Daoy (cell line): ENCODE measurements around the gene TMEM119. TPM values are rescaled to one million over a fixed set of nuclear protein-coding genes. Genes with fewer than 3 reads are reported as not detected.
A peak's percentile ranks its signal among the peaks of the same experiment; 100 is the strongest.
"Not testable (repeated sequence)": the region's sequence is repeated elsewhere in the genome, so short reads cannot be mapped to it uniquely, and the experiment has no call there.

Source experiments
- DNase-seq: peaks from one replicate; pipeline ENCODE4 v3.0.0-alpha.2; 2015; ENCODE audit warnings: low read depth
- total RNA-seq: library from RNA; depleted of rRNA; stranded (reverse); fragments of >200 nt; shearing (Covaris generic); gene quantifications from 2 replicates; pipeline ENCODE4 v1.2.3, GENCODE V29; 2014

The TMEM119 gene
- total RNA-seq, 1 experiment from 2014 or later = 1.1 TPM

DNA sequence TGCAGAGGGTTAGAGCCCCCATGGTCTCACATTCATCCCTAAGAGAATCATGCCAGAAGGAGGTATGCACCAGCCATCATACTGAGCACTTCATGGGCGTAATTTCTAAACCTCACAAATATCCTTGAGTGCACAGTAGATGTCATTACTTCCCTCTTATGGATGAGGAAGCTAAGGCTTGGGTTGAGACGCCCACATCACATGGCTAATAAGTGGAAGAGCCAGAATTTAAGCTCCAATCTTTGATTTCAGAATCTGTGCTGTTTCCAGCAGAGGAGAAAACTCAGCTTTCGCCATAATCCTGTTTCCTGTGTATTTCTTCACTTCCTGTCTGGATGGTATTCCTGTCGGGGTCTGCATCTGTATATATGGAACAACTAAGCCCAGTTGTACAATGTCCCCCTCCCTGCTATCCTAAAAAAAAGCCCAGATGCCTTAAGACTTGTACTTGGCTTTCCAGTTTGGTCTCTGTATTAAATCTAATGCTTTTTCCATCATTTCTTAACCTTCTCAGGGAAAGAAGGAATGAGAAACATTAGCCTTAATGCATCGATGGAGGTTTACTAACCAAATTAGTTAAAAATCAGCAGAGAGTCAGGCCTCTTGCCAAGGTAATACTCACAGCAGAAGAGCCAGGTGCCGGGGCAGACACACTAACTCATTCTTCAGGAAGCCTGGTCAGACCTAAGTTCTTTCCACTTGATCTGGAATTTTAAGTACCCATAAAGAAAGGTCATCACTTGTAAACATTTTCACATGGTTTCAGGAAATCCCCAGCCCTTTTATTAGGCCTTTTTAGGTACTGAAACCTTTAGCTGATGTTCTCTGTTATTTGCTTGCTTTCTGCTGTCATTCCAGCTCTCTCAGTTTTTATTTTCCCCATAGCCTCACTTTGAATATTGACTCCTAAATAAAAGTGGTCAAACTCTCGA lies 30.2 kb downstream of the TMEM119 start:
- DNase-seq = no peak

DNA sequence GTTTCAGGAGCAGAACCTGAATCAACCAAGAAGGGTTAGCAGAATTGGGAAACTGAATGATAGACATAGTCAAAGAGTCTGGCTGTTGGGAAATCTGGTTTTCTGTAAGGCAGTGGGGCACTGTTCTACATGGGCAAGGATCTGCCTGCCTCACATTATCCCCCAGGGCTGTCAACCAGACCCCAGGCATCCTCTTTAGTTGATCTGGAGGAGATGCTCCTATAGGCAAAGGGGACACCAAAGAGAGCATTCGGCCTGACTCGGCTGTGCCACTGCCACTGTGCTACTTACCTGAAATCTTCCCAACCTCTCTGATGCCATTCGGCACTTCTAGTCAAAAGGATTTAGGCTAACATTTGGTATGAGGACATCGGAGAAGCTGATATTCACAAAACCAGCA lies 31.4 kb downstream of the TMEM119 start:
- DNase-seq = no peak

DNA sequence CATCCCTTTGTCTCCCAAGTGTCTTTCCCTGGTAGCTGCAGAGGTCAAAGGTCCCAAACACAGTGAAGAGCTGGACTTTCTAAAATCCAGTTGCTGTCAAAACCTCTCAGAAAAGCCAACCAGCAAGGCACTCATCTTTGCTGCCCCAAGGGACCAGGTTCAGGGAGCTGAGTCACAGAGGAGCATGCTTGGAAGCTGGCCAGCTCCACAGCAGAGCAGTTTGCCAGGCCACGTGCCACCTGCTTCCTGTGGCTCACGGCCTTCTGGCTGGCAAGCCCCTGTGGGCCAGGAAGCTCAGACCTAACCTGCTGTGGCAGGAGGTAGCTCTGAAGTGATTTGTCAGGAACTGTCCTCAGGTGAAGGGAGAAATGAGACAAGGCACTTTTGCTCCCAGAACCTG lies 31.9 kb downstream of the TMEM119 start:
- peak; percentile 96 for DNase-seq

DNA sequence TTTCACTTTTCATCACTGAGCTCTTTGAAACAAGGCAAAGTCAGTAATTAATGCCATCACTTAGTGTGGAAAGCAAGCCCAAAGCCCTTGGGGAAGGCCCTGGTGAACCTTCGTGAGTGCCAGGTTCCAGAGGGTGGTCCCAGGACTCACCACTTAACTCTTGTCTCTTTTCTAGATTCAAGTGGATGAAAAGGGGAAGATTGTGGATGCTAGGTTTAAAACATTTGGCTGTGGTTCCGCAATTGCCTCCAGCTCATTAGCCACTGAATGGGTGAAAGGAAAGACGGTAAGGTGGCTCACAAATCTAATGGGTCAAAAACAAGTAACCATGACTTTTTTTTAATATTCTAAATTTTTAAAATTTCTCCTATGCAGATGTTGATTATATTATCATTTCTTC lies 32.7 kb downstream of the TMEM119 start:
- no peak for DNase-seq

DNA sequence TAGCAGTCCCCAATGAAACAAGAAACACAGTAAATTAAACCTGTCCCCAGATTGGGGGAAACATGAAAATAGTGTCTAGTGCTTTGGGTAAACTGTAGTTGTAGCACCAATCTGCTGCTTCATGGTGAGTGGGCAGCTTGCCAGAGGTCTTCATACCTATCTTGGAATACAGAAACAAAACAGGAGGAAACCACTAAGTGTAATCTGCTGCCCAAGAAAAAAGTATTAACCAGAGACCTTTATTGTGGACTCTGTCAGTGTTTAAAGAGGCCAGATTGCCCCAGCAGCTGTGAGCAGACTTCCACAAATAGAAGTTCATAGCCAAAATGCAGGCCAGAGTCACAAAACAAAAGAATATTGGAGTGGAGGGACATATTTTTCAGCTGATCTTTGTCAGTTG lies 33.2 kb downstream of the TMEM119 start:
- no peak for DNase-seq

DNA sequence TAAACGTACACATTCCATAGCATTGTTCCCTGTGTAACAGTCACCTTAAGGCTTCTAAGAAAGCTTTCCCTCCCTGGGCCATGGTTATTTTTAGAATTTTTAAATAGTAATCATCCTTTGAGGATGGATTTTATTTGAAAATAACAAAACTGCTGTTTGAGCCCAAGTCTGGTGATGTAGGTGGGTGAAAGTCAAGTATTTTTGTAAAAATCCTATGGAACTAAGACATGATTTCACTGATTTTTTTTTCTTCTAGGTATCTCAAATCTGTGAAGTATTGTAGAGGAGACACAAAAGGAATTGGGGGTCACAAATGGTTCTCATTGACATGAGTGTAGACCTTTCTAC lies 34.1 kb downstream of the TMEM119 start:
- DNase-seq = no peak

DNA sequence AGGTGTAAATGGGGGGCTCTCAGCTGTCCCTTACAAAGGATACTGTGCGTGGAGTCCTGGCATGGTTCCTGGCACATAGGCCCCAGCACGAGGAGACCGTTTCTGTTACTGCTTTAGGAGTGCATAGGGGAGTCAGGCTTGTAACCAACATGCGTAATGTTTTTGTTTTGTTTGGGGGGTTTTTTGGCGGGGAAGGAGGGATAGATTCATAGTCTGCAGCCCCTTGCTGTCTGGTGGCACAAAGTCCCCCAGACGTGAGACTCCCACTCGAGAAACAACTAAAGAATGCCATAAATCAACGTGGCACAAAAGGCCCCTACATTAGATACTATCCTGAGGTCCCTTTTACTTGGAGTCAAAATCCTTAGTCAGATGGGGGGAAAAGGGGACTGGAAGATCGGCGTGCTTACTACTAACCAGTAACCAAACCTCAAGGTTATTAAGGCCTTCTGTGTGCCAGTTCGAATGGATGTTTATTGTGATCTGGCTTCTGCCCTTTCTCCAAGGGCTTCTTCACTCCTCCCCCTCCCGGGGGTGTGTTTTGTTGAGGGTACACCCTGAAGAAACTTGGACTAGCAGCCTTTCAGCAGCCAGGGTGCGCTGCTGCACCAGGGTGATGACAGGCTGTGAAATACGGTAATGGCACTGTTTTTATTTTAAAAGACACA lies 34.6 kb downstream of the TMEM119 start:
- peak; percentile 90 for DNase-seq

DNA sequence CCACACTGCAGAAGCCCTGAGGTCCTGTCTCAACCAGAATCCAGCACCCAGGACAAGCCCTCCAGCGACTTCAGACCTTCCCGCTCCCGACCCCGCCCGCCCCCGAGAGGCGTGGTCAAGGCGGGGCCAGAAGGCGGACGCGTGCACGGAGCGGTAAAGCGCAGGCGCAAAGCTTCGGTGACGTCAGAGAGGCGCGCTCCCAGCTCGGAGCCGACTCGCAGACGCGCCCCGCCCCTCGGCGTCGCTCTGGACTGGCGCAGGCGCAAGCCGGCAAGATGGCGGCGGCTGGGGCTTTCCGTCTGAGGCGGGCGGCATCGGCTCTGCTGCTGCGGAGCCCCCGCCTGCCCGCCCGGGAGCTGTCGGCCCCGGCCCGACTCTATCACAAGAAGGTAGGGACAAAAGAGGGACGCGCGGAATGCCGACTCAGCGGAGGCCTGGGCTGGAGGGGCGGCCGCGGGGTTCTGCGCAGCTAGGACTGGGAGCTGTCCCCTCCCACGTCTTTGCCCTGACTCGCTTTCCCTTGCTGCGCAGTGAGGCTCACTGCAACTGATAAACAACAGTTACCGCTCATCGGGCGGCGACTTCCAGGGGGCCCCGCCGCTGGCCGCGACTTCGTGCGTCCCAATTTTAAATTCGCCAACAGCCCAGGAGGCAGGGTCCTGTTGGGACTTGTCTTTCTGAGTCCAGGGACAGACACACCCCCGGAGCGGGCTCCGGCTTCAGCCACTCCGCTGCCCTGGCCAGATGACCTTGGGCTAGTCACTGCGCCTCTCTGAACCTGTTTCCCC lies 35.3 kb downstream of the TMEM119 start, which contains the start of gene ISCU:
Gene ISCU (plus strand): TSS at position 249 of the 788 bp plus-strand sequence. CDS start 27 bp downstream, at position 276.
- peak; percentile 100 for DNase-seq

DNA sequence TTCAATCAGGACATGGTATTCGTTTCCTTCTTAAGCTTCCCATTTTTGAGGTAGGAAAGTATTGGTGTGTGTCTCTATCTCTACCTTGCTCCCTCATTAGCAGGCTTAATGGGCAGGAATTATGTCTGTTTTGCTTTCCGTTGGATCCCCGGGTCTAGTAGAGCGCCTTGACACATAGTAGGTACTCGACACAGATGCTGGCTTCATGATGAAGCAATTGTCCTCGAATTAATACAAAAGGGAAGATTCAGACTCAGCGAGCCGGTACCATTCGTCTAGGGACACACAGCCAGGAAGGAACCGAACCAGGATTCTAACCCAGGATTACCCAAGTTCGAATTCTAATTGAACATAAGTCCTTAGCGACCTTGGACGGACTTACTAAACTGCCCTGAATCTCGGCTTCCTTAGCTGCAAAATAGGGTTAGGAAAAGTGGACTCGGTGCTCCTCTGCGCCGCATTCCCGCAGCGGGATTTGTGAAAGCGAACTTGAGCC lies 36.0 kb downstream of the TMEM119 start:
- no peak for DNase-seq

DNA sequence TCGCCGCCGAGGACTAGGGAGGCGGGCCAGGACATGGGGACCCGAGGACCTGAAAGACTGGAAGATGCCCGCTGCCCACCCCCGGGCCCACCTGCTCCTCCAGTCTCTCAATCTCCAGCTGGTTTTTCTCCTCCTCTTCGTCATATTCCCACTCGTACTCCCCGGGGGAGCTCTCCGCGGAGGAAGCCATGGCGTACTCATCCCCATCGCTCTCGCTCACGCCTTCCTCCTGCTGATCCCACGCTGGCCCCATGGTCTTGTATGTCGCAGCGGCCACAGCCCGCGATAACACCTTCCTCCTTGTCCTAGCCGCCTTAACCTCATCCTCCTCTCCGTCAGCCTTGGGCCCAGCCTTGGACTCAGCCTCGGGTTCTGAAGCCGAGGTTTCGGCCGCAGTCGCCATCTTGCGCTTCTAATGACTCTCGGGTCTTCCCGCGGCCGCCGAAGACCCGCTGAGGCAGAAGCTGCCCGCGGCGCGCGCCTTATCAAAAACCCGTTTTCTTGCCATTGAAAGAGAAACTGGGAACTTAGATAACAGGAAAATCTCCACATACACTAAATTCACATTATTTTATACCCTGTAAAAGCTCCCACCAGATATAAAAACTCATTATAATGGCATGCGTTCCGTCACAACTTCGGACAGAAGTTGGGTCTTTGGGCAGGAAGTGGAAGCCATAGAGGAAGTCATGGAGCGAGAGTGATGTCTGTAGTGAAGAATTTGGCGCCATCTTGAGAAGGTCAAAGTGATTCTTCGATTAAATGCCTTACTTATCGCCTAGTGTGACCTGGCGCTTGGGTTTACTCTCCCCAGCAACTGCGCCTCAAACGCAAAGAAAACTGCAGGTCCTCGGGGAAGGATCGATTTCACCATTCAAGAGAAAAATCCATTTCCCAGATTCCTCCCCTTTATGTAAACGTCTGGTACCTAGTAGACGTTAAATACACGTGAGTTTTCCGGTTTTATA lies 36.8 kb downstream of the TMEM119 start, which contains the start of gene SART3:
Gene SART3 (minus strand): TSS at position 422 of the 968 bp plus-strand sequence. CDS start 19 bp downstream, at position 403.
- DNase-seq = peak; percentile 88

DNA sequence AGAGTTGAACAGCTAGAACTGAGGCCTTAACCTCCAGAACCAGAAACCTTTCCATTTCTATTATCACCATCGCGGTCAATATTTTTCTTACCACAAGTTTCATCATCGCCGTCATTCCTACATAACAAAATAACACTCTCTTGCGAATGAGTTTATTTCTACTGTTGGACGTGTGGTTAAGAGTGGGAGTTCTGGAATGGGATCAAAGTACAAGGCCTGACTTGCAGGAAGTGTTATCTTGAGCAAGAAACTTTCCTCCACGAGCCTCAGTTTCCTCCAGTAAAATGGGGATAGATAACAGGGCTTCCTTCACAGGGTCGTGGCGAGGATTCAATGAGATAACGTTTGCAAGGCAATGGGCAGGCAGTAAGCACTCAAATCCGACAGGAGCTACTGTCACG lies 37.6 kb downstream of the TMEM119 start:
- DNase-seq = no peak

DNA sequence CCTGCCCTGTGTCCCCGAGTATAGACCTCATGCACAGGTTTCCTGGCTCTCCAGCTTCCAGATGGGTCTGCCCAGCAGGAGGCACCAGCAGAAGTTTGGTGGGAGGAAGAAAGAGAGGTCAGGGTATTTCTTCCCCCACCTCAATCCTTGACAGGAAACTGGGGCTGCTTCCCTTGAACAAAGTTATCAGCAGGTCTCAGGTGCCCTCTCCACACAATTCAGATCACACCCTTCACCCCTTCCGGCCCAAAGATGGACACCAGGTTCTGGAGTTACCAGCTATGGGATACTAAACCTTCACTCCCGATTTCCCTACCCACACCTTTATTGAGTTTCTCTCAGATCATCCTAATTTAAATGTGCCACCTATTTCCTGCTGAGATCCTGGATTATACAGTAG lies 38.1 kb downstream of the TMEM119 start:
- DNase-seq = no peak

DNA sequence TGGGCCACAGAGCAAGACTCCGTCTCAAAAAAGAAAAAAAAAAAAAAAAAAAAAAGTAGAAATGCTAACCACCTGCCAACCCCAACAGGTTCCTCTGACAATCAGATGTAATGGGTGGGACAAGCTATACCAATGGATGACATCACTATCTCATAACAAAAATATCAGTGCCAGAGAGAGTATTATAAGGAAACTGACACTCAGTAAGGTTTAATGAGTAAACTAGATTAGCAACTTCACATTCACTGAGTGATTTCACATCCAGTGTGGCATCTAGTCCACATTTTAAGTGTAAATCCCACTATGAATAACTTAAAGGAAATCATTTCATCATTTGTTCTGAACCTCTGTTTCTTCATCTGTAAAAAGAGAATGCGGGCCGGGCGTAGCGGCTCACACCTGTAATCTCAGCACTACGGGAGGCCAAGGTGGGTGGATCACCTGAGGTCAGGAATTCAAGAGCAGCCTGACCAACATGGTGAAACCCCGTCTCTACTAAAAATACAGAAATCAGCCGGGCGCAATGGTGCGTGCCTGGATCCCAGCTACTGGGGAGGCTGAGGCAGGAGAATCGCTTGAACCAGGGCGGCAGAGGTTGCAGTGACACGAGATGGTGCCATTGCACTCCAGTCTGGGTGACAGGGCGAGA lies 38.8 kb downstream of the TMEM119 start:
- DNase-seq = no peak

DNA sequence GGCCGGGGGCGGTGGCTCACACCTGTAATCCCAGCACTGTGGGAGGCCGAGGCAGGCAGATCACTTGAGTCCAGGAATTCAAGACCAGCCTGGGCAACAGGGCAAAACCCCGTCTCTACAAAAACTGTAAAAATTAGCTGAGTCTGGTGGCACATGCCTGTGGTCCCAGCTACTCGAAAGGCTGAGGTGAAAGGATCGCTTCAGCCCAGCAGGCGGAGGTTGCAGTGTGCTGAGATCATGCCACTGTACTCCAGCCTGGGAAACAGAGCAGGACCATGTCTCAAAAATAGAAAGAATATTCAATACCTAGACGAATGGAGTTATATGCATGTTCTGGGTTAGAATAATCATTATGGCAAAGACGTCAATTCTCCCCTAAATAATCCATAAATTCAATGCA lies 42.5 kb downstream of the TMEM119 start:
- DNase-seq = not testable (repeated sequence)

DNA sequence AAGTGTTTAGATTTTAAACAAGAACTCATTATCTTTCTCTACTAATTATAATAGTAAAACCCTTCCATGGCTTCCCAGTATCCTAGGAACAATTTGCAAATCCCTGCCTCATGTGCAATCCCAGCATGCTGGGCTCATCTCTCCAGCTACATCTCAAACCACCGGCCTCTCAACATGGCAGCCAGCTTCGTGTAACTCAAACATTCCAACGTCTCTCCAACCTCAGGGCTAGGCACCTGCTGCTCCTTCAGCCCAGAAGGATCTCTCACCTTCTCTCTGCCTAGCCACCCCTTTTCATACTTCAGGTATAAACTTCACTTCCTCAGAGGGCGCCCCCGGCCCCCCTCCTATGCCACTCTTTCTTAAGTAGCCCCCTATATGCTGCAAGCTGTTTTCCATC lies 44.1 kb downstream of the TMEM119 start:
- DNase-seq = no peak

DNA sequence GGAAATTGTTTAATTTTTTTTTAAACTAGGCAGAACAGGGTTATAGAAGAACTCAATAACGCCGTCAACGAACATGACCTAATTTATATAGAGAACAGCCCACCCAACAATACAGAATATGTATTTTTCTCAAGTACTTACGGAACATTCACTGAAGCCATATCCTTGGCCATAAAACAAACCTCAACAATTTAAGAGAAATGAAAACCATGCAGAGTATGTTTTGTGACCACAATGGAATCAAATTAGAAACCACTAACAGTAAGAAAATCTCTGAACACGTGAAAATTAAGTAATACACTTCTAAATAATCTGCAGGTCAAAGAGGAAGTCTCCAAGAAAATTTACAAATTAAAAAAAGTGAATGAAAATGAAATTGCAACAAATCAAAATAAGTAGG lies 46.3 kb downstream of the TMEM119 start:
- DNase-seq = no peak

DNA sequence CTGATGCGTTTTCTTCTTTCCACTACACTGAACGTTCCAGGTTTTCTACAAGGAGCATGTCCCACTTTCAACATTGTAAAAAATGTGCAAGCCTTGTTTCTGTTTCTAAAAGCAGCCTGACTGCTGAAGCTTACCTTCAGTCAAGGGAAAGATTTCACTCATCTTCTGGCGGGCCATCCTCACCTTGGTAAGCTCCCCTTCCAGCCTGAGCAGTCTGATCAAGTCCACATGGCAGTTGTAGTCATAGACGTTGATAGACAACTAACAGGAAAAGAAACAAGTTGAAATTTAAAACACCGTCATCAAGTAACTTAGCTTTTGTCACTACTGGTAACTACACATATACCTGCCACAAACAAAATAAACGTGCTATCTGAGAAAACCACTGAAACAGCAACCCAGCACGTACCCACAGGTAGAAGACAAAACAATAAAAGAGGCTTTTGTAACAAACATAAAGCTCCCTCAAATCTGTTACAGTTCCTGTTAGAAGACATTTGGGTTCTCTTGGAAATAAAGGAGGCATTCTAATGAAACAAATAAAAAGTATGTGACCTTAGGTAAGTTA lies 48.8 kb downstream of the TMEM119 start:
- DNase-seq = no peak

DNA sequence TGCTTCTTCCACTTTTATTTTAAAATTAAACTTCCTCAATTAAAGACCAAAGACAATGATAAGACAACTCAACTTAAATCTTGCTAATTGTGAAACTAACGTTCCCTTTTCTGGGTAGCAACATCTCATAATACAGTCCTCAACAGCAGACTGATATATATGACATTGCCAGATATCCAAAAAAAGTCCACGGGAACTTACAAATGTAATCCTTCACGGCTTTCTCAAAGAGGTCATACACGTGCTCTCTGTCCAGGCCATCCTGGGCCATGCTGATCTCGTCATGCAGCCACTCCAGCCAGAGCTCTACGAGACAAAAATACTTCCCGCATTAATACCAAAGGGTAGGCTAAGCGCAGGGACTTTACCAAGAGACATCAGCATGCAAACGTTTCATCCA lies 50.2 kb downstream of the TMEM119 start:
- no peak for DNase-seq

DNA sequence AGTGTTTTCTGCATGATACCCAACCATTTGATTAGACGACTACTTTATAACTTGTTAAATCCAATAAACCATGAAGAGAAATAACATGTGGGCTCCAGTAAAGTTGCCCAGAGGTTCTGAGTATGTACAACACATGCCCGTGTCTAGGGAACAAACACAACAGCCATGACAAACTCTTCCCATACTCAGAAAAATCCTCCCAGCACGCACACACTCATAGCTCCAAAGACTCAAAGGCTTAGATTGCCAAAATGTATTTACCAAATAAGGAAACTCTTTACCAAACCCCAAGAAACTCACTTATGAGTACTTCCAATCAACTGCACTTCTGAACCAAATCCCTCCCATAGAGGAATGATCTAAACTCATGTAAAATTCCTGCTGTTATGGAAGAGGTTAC lies 54.2 kb downstream of the TMEM119 start:
- no peak for DNase-seq

DNA sequence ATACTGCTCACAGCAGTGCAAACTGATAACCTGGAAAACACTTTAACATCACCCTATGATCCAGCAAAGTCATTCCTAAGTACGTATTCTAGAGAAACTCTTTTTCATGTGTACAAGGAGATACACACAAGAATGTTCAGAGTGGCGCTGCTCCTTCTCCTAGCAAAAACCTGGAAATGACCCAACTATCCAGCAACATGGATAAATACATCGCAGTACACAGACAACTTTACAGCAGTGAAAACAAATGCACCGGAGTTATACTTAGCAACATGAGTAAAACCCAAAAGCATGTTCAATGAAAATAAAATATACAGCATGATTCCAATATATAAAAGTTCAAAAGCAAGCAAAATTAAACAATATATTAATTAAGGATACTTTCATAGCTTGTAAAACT lies 55.6 kb downstream of the TMEM119 start:
- no peak for DNase-seq
